EH (cell line): ENCODE measurements around the gene IPO11.
"Not testable (repeated sequence)": the region's sequence is repeated elsewhere in the genome, so short reads cannot be mapped to it uniquely, and the experiment has no call there.

Source experiments
- DNase-seq: peaks from one replicate; pipeline ENCODE4 v3.0.0-alpha.2; 2015; ENCODE audit warnings: low read depth

Gene IPO11

DNA sequence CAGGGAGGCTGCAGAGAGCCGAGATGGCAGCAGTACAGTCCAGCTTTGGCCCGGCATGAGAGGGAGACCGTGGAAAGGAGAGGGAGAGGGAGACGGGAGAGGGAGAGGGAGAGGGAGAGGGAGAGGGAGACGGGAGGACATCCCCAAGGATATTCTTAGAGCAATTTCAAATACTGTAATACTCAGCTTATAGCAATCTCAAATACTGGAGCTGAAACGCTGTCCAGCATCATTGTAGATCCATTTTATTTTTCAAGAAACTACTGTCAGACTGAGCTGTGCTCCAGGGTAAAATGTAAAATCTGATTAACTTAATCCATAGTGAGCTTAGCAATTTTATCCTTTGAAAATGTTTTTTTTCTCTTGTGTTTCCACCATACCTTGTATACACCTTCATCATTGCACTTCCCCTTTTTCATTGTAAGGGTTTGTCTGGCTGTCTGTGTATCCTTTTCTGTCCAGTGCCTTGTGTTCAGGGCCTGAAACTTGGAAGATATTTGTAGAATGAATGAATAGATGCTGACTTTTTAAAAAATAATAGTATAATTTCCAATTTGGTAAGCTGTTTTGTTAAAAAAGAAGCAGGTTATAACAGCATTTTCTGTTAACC is 102.1 kb downstream of the IPO11 start:
- no peak for DNase-seq

DNA sequence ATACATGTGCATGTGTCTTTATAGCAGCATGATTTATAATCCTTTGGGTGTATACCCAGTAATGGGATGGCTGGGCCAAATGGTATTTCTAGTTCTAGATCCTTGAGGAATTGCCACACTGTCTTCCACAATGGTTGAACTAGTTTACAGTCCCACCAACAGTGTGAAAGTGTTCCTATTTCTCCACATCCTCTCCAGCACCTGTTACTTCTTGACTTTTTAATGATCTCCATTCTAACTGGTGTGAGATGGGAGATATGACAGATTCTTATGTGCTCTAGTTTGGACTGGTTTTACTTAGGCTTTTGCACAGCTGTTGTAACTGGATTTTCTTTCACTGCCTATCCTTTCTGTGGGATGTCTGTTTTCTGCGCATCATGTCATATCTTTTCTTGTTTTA is 108.2 kb downstream of the IPO11 start:
- not testable (repeated sequence) for DNase-seq

DNA sequence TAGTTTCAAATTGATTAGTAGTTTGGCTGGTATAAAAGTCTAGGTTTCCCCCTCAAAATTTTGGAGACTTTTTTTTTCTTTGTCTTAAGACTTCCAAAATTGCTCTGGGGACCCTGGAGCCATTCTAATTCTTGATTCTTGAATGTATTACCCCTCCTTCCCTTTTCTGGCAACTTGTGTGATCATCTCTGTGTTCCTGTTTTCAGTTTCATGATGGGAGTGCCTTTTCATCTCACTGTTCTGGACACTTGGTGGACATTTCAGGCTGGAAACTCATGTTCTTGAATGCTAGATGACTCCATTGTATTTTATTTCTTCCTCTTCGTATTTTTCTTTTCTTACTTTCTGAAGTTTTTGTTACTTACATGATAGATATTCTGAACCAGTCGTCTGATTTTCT is 108.8 kb downstream of the IPO11 start:
- no peak for DNase-seq

DNA sequence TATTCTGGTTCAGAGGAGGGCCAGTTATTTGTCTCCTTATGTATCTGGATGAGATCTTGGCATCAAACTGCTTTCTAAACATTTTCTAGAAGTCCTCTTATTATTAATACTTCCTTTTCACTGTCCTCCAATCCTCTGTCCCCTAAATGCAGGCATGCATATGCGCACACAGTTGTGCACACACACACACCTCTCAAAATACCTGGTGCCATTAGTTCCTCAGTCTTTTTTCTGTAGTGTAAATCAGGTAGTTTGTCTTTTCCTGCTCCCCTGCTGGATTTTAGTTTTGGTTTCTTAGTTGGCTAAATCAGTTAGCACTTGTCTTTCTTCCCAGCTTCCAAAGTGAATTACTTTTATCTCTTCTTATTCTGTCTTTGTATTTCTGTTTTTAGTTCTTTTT is 110.2 kb downstream of the IPO11 start:
- DNase-seq, result no peak

DNA sequence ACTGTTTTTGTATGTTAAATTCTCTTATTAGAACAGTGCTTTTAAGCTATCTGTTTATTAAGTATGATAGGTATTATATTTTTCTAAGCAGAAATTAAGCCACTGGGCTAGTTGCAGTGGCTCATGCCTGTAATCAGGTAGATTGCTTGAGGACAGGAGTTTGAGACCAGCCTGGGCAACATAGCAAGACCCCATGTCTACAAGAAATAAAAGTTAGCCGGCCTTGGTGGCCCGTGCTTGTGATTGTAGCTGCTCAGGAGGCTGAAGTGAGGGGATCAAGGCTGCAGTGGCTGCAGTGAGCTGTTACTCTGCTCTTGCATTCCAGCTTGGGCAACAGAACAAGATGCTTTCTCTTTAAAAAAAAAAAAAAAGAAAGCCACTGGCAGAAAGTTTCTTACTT is 121.0 kb downstream of the IPO11 start:
- no peak for DNase-seq

DNA sequence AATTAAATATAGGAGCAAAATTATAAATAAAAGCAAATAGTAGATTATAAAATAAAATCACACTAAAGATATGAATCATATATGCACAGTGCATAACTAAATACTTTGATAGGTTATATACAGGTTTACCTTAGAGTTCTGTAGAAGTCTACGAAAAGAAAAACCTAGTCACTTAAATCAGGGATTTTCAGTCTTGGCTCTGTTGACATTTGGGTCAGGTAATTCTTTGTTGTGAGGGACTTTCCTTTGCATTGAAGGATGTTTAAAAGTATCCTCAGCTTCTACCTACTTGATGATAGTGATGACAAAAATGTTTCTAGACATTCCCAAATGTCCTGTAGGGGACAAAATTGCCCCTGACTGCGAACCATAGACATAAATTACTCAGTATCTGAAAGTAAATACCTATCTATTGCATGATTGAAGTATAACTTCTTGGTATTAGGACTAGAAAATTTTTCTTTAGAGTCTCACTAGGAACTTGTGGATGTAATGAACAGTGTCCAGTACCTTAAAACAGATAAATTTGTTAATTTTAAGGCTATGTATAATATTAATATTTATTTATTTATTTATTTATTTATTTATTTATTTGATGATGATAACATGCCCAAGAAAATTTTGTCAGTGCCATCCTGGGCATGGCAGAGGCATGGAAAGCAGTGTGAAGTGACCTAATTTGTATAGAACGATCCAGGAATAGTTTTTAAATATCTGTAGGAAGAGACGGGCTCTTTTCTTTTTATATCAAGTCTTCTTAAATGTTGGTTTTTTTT is 122.1 kb downstream of the IPO11 start:
- no peak for DNase-seq

DNA sequence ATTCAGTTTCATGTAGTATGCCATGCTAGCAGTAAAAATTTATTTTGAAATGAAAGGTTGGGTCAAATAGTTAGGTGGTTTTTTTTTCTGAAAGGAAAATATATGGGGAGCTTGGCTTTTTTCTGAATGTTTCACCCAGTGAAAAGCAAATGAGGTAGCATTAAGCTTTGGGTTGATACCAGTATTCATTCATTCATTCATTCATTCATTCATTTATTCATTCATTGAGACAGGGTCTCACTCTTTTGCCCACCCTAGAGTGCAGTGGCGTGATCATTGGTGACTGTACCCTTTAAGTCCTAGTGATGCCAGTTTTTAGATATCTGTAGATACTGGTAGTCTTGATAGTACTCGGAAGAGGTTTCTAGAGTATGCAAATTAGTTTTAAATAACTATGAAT is 123.7 kb downstream of the IPO11 start:
- no peak for DNase-seq

DNA sequence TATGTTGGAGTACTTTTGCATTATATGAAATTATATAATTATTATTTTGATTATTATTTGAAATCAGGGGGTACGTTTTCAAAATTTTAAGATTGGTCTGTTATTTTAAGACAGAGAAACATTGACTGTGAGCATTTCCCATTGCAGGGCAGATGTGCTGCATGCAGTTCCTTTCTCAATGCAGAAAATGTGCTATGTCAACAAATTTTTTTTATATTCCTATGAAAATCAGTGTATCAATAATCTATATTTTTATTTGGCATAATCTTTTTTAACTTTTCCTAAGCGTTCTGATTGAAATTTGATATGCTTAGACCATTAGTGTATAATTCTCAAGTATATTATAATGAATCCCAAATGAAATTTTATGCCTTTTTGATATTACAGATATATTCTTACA is 124.2 kb downstream of the IPO11 start:
- no peak for DNase-seq

DNA sequence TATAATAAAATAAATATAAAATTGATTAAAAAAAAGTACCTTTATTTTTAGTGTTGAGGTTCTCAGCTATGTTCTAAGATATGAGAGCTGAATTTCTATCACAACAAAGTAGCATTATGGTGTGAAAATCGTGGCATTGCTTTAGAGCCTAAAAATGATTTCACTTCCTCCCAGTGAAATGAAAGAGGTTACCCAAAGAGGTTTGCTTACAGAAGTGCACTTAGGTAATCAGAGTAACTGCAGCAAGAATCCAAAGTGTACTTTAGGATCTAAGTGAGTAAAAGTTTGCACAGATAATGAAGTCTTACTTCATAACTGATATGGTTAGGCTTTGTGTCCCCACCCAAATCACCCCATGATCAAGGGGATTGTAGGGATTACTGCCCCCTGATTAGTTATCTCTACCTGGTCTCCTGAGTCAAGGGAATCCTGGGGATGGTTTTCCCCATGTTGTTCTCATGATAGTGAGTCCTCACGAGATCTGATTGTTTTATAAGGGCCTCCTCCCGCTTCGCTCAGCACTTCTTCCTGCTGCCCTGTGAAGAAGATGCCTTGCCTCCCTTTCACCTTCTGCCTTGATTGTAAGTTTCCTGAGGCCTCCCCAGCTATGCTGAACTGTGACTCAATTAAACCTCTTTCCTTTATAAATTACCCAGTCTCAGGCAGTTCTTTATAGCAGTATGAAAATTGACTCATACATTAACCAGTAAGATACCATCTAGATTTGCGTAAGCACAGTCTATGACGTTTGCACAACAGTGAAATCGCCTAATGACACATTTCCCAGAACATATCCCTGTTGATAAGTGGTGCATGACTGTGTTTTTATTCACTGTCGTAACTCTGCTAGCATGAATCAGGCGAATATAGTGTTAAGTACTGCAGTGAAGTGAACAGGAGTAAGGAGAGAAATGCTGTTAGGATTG is 125.7 kb downstream of the IPO11 start:
- peak; percentile 75 for DNase-seq

DNA sequence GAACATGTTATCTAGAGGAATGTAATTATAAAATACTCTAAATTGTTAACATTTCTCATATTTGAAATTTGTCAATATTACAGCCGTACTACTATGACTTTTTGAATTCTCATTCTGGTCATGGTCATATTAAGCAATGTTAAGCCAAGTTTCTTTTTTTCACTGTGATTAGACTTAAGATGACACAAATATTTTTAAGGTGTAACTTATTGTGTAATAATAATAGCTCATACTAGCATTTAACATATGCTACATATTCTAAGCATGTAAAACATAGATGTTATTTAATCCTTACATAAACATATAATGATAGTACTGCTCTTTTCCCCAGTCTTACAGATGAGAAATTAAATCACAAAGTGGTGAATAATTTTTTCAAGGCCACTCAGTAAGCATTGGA is 130.2 kb downstream of the IPO11 start:
- no peak for DNase-seq

DNA sequence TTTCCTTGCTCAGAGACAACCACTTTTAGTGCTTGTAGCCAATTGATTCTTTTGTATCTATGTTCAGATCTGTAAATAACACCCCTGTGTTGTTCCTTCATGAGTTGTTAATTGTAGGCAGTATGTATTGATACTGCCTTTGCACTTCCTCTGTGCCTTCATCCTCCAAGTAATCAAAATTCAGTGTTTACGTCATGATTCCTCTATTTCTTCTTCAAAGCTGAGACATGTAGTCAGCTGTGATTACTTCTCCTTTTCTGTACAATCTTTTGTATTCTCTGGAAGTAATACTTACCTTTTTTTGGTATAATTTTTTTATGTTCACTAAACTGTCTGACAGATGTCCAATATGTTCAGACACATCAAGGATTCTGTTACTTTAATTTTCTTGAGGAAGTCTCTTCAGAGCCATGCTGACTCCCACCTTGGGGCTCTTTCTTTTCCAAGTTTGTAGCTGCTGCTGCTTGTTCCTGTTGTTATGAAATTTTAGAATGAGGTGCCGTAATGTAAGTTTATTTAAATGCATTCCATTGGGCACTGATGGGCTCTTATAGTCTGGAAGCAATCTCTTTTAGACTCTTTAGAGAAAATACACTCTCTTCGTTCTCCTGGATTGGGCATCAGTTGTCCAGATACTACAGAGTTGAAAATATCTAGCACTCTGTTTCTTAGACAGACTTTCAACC is 135.5 kb downstream of the IPO11 start:
- peak; percentile 7 for DNase-seq

DNA sequence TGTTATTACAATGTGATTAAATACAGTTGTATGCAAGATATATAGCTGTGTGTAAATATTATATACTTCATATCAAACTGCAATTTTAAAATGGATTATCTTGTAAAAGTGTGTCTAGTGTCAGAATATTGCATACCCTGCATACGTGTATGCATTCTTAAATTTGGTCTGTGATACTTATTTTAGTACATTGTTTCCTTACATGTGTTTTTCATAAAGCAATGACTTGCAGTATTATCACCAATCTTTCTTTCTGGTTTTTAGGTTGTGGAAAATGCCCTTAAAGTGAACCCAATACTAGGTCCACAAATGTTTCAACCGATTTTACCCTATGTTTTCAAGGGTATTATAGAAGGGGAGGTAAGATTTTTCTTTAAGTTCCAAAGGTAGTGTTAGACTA is 137.5 kb downstream of the IPO11 start:
- DNase-seq, result no peak

DNA sequence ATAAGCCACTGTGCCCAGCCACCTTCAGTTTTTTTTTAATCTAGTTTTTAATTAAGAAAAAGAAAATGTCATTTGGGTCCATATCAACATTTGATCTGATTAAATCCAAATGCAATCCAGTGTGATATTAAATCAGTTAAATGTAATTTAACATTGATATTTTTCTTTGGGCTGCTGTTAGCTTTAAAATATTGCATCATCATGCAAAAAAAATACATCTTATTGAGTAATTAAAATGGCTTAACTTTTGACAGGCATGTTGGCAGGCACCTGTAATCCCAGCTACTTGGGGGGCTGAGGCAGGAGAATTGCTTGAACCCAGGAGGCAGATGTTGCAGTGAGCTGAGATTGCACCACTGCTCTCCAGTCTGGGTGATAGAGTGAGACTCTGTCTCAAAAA is 143.4 kb downstream of the IPO11 start:
- no peak for DNase-seq

DNA sequence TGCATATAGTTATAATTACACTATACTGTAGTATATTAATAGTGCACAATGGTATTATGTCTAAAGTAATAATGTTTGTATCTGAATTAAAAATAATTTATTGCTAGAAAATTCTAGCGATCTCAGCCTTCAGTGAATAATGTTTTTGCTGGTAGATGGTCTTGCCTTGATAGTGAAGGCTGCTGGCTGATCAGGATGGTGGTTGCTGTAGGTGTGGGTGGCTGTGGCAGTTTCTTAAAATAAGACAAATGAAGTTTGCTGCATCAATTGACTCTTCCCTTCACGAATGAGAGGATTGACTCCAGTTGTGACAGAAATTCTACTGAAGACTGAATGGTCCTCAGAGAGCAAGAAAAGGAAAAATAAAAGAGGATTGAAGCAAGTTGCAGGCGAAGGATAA is 146.4 kb downstream of the IPO11 start:
- DNase-seq, result no peak

DNA sequence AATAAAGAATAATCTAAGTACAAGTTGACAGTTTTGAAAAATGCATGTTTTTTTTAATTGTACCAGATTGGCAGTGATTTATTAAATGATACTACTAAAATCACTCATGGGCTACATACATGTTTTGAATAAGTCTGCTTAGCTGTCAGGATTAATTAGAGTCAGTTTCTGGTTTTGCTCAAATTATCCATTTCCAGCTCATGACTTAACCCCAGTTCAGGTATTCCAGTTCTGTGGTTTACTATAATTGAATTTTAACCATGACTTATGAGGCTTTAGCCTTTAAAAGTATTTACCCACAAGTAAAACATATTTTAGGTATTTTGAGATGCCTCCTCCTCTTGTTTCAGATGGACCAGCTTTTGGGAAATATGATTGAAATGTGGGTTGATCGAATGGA is 148.2 kb downstream of the IPO11 start:
- DNase-seq, result no peak

DNA sequence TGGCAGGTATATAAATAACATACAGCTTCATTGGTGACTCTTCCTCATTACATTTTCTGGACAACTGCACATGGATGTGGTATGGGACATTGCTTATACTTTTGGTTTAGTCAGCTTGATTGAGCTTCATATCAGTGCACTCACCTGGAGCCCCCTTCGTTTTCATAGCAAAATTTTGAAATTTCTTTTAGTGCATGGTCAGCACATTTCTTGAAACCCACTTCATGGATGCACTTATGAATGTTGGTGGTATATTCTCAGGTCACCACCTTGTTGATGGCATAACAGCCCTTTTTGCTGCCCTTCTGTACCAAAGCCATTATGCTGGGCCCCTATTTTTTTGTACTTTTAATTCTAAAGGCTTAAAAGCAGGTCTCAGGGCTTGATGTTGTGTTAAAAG is 149.3 kb downstream of the IPO11 start:
- DNase-seq, result no peak

DNA sequence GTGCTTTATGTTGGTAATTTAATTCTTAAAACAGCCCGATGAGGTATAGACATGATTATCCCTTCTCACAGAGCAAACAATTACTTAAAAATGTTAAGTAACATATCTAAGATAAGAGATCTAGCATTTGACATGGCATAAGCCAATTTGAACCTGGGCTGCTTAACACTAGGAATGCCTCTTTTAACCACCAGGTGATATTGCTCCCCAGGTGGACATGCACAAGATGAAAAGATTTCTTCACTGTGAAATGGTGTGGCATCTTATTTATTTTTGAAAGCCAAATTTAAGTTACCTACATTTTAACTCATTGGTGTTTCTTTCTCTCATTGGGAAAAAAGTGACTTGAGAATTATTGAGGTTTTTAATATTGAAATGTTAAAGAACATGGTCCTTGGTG is 150.3 kb downstream of the IPO11 start:
- DNase-seq, result no peak

DNA sequence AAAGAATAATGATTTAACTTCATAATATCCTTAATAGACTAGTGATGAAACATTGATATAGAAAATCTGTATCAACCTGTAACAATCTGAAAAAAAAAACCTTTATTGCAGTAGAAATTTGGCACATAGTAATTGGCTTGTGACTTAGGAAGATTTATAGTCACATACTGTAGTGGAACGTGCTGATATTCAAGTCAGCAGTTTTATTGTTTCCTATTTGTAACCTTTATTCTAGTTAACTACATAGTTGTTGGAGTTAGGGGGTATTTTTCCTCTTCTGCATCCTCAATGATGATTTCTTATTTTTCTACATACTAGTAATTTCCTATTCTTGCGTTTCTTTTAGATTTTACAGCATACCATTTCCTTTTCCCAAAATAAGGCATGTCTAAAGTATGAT is 151.5 kb downstream of the IPO11 start:
- no peak for DNase-seq

DNA sequence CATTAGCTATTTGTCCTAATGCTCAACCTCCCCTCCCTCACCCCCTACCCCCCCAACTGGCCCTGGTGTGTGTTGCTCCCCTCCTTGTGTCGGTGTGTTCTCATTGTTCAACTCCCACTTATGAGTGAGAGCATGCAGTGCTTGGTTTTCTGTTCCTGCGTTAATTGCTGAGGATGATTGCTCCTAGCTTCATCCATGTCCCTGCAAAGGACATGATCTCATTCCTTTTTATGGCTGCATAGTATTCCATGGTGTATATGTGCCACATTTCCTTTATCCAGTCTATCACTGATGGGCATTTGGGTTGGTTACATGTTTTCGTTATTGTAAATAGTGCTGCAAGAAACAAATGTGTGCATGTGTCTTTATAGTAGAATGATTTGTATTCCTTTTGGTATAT is 153.2 kb downstream of the IPO11 start:
- DNase-seq, result not testable (repeated sequence)

DNA sequence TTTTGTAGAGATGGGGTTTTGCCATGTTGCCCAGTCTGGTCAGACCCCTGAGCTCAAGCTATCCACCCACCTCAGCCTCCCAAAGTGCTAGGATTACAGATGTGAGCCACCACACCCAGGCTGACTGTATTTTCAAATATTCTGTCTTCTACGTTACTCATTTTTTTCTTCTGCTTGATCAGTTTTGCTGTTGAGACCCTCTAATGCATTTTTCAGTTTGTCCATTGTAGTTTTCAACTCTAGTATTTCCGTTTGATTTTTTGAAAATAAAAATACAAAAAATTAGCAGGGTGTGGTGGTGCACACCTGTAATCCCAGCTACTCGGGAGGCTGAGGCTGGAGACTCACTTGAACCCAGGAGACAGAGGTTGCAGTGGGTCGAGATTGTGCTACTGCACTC is 155.6 kb downstream of the IPO11 start:
- DNase-seq, result no peak

DNA sequence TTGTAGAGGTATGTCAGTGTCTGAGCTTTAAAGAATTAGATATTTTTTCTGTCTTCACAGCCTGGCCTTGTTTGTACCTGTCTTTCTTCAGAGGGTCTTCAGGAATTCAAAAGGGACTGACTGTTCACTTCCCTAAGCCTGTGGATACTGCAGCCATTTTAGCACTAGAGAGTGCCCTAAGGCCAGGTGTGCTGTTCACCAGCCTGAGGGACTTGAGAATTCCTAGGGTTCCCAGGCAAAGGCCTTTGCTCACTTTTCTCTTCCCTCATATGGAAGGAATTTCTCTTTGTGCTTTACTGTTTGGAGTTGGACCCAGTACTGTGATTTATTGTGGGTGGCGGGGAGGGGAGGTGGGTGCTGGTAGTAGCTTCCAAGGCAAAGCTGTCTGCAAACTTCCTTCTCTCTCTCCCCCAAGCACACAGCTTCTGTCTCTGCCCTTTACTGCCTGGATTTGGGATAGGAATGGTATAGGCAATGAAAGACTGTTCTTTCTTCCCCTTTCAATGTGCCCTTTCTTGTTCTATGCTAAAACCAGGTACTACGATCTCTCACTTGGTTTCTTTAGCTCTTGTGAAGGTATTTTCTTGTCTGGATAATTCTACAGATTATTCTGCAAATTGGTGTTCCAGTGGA is 156.4 kb downstream of the IPO11 start:
- DNase-seq, result no peak

DNA sequence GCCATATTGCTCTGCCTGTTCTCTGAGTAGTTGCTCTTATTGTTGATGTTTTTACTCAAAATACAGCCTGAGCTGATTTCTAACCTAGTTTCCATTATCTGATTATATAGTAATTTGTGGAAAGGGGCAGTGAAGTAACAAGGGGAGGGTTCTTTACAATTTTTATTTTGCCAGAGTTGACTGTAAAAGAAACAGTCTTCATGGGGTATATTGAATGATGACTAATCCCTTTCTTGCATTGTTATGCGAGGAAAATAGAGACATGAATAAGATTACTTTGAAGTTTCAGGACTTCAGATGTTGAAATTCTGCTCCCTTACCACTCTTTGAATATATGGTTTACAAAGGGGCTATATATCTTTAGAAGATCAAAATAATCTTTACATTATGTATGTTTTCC is 156.9 kb downstream of the IPO11 start:
- no peak for DNase-seq
